ENCODE data around the gene WFS1. TPM values are rescaled to one million over a fixed set of nuclear protein-coding genes. Genes with fewer than 3 reads are reported as not detected.
A peak's percentile ranks its signal among the peaks of the same experiment; 100 is the strongest.

The WFS1 gene
- total RNA-seq, 1 donor from 2014 or later: 104 TPM

GRCh38 chr4:6332042-6332668 is 62.5 kb downstream of the WFS1 start:
- no peak for DNase-seq
- Histone ChIP-seq H3K27ac (replicated peaks) (no peak overlapping the region), H3K36me3 (no peaks in the 10 kb centered on the region), H3K4me1 (peaks cover under 1% of the 10 kb centered on the region), H3K27me3 (ENCODE audit: low read depth) (peaks cover 63% of the 10 kb centered on the region), H3K9me3 (replicated peaks) (peaks cover 10% of the 10 kb centered on the region), H3K4me3 (no peak overlapping the region)
- peak; percentile 80 for TF ChIP-seq CTCF (IDR thresholded peaks at IDR 0.05; ENCODE audit: borderline replicate concordance)
- intact Hi-C loops (cut with micrococcal nuclease): no loop called here

DNA sequence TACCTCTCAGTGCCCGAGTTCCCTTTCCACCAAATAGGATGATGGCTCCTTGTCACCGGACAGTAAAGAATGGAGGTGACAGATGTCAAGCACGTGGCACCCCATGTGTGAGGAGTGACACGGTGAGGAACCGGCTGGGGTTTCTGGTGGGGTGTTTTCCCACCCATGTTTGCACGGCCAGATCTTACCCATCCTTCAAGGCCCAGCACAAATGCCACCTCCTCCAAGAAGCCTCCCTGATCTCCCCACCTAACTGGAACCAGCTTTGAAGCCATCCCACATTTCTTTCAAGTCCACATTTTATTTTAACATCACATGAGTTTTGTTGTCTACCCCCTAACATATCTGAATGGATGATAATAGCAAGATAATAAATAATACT is 63.0 kb downstream of the WFS1 start:
- Histone ChIP-seq H3K27me3 (ENCODE audit: low read depth) (peaks cover 65% of the 10 kb centered on the region), H3K36me3 (no peaks in the 10 kb centered on the region), H3K4me1 (no peaks in the 10 kb centered on the region), H3K9me3 (replicated peaks) (peaks cover 10% of the 10 kb centered on the region), H3K27ac (replicated peaks) (no peak overlapping the region), H3K4me3 (no peak overlapping the region)
- no peak for TF ChIP-seq CTCF (IDR thresholded peaks at IDR 0.05; ENCODE audit: borderline replicate concordance)
- no peak for DNase-seq
- intact Hi-C loops (cut with micrococcal nuclease): no loop called here

DNA sequence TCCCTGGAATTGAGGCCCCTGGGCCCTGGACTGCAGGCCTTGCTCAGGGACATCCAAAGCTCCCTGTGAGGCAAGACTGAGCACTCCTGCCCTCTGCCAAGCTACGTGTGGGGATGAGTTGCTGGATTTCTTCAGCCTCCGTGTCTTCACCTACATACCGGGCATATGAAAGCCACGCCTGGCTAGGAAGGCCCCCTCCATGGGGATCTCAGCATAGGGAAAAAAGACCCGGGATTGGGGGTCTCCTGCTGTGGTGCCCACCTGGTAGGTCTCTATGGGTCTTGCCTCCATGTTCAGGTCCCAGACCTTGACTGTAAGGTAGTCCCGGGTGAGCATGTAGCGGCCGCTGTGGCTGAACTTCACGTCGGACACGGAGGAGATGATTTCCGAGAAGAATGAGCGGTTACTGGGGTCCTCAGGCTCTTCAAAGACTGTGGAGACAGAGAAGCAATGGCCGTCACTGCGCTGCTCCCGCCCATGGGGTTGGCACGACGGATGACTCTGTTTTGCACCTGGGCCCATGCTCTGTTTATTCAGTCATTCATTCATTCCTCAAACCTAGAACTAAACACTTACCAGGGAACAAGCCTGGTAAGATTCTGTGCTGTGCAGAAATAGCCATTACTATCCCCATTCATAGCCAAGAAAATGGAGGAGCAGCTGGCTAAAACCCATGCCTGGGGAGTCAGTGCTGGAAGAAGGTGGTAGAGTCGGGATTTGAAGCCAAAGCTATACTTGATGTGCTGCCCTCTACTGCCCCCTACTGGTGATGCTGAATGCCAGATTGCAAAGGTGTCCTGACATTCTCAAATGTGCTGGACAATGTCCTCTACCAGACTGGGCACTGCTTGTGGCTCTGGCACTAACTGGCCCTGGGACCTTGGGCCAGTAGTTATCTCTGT is 63.9 kb downstream of the WFS1 start:
- no peaks in the 10 kb centered on the region for H3K4me1 ChIP-seq
- peak; percentile 34 for TF ChIP-seq CTCF (IDR thresholded peaks at IDR 0.05; ENCODE audit: borderline replicate concordance)
- peaks cover 65% of the 10 kb centered on the region for H3K27me3 ChIP-seq (ENCODE audit: low read depth)
- DNase-seq: no peak
- peaks cover 10% of the 10 kb centered on the region for H3K9me3 ChIP-seq (replicated peaks)
- intact Hi-C loops (cut with micrococcal nuclease): no loop called here
- H3K36me3 ChIP-seq: no peaks in the 10 kb centered on the region
- H3K4me3 ChIP-seq: no peak overlapping the region
- no peak overlapping the region for H3K27ac ChIP-seq (replicated peaks)

DNA sequence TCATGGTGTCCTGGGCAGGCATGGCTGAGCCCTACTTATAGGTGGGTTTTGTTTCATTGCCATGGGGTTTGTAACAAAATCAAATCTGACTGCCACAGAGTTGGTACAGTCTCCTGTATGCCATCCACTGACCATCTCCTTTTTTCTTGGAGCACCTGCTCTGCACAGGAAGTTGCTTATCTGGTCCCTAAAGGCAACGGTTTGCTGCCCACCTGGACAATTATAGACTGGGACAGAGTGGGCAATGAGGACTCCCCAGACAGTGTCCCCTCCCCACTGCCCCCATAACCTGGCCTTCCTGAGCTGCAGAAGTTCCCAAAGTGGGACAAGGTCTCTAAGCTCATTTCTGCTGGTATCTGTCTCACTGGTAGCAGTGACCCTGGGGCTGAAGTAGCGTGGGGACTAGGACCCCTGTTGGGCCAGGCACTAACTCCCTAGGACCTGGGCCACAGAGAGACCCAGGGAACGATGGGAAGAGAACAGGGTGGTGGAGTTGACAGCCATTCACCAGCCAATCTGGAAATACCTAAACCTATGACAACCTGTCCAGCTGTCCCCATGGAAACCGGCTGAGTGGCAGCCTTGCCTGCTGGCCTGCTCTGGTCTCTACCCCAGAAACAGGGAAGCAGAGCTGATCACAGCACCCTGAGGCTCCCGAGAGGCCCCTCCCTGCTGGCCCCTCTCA is 64.7 kb downstream of the WFS1 start:
- intact Hi-C loops (cut with micrococcal nuclease): no loop called here
- no peak overlapping the region for H3K27ac ChIP-seq (replicated peaks)
- H3K27me3 ChIP-seq (ENCODE audit: low read depth): peaks cover 65% of the 10 kb centered on the region
- H3K9me3 ChIP-seq (replicated peaks): peaks cover 10% of the 10 kb centered on the region
- no peaks in the 10 kb centered on the region for H3K36me3 ChIP-seq
- no peak overlapping the region for H3K4me3 ChIP-seq
- no peak for DNase-seq
- TF ChIP-seq CTCF (IDR thresholded peaks at IDR 0.05; ENCODE audit: borderline replicate concordance): no peak
- H3K4me1 ChIP-seq: no peaks in the 10 kb centered on the region

DNA sequence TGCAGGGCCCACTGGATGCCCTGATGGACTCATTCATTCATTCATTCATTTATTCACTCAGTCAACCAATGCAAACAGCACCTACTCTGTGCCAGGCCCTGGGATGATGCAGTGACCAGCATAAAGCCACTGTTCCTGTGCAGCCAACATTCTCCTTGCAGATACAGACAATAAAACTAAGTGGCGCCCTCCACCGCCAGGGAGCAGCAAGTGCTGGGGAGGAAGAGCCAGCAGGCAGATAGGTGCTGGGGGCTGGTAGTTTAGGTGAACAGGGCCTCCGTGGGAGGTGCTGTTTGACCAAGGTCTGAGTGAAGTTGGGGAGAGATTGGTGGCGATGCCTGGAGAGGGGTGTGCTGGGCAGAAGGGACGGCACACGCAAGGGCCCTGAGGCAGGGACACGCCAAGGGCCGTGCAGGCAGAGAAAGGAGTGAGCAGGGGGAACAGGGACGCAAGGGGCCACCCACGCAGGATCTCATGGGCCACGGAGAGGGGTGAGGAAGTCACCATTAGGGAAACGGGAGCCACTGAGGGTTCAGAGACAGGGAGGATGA is 65.5 kb downstream of the WFS1 start:
- Histone ChIP-seq H3K4me3 (no peak overlapping the region), H3K27ac (replicated peaks) (no peak overlapping the region), H3K27me3 (ENCODE audit: low read depth) (peaks cover 69% of the 10 kb centered on the region), H3K9me3 (replicated peaks) (peaks cover 10% of the 10 kb centered on the region), H3K4me1 (no peaks in the 10 kb centered on the region), H3K36me3 (no peaks in the 10 kb centered on the region)
- no peak for TF ChIP-seq CTCF (IDR thresholded peaks at IDR 0.05; ENCODE audit: borderline replicate concordance)
- intact Hi-C loops (cut with micrococcal nuclease): no loop called here
- DNase-seq: no peak
